ENCODE measurements around the gene BBX. TPM values are rescaled to one million over a fixed set of nuclear protein-coding genes. Genes with fewer than 3 reads are reported as not detected.
A peak's percentile ranks its signal among the peaks of the same experiment; 100 is the strongest.

The BBX gene
- total RNA-seq, 2 donors from 2014 or later: 57.4 to 74.5 TPM

DNA sequence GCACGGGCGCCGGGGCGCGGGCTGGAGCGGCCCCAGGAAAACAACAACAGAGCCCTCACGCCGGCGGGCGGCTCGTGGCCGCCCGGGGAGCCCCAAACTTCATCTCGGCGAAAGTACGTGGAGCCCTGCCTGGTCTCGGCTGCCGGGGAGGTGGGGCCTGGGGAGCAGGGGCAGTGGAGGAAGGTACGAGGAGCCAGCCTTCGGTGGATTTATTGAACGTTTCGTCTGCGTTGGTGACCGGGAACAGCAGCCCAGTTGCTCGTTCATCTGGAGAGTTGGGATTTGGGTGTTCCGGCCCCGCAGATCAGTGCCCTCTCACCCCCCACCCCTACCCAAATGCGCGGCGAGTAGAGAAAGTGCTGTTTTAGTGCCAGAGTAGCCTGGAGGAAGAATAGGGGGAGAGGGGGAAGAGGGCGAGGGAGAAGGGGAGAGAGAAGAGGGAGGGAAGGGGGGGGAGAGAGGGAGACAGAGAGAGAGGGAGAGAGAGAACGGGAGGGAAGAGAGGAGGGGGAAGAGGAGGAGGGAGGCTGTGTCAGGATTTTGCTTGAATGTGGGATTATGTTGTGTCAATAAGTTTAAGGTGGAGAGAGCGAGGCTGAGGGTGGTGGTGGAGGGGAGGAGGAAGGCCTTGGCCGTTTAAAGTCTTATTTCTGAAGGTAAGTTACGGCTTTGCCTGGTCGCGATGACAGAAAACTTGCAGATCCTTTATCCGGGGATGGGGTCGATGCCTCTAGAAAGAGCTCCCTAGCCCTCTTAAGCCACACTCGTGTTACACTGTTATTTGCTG is 970 bp downstream of the BBX start:
- Histone ChIP-seq H3K4me1 (ENCODE audit: control insufficient read depth in 1 of 2, low read depth in 2 of 2) (peaks cover 11 to 15% of the 10 kb centered on the region in 2 donors), H3K9me3 (no peaks in the 10 kb centered on the region), H3K27me3 (replicated peaks; ENCODE audit: insufficient read depth) (no peaks in the 10 kb centered on the region), H3K27ac (peak overlapping the region; percentile 87 to 94), H3K4me3 (peak overlapping the region; percentile 95), H3K36me3 (no peaks in the 10 kb centered on the region)
- TF ChIP-seq, protein P1, sequence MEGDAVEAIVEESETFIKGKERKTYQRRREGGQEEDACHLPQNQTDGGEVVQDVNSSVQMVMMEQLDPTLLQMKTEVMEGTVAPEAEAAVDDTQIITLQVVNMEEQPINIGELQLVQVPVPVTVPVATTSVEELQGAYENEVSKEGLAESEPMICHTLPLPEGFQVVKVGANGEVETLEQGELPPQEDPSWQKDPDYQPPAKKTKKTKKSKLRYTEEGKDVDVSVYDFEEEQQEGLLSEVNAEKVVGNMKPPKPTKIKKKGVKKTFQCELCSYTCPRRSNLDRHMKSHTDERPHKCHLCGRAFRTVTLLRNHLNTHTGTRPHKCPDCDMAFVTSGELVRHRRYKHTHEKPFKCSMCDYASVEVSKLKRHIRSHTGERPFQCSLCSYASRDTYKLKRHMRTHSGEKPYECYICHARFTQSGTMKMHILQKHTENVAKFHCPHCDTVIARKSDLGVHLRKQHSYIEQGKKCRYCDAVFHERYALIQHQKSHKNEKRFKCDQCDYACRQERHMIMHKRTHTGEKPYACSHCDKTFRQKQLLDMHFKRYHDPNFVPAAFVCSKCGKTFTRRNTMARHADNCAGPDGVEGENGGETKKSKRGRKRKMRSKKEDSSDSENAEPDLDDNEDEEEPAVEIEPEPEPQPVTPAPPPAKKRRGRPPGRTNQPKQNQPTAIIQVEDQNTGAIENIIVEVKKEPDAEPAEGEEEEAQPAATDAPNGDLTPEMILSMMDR (IDR thresholded peaks at IDR 0.05): no peak
- no peak for ATAC-seq (ENCODE audit: insufficient number of reproducible peaks, low FRiP score, low read depth)
- no peak for DNase-seq (ENCODE audit: low spot score)

DNA sequence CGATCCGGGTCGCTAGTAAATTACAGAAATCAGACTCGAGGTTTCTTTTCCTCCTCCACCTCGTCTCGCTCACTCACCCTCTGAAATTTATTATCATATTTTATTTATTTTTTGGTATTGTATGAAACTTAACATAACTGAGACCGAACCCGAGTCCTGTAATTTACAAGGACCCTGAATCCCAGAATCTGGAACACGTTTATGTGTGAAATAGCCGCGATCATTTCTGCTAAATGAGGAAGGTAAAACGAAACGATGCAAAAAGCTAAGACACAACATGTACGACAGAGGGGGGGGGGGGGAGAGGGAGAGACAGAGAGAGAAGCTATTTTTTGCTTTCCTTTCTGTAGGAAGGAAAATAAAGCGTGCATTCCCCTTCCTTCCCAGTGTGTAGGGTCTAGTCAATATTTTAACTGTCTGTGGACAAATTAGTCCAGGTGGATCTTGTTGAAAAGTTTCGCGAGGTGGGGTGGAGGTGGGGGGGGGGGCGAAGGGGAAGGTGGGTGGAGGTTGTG is 1.6 kb downstream of the BBX start:
- Histone ChIP-seq H3K27me3 (replicated peaks; ENCODE audit: insufficient read depth) (no peaks in the 10 kb centered on the region), H3K36me3 (no peaks in the 10 kb centered on the region), H3K4me3 (peak overlapping the region; percentile 95), H3K9me3 (no peaks in the 10 kb centered on the region), H3K4me1 (ENCODE audit: control insufficient read depth in 1 of 2, low read depth in 2 of 2) (peaks cover 11 to 15% of the 10 kb centered on the region in 2 donors), H3K27ac (peak overlapping the region; percentile 87 to 94)
- TF ChIP-seq, protein P1 (IDR thresholded peaks at IDR 0.05): no peak
- DNase-seq (ENCODE audit: low spot score): no peak
- ATAC-seq (ENCODE audit: insufficient number of reproducible peaks, low FRiP score, low read depth): peak; percentile 14

DNA sequence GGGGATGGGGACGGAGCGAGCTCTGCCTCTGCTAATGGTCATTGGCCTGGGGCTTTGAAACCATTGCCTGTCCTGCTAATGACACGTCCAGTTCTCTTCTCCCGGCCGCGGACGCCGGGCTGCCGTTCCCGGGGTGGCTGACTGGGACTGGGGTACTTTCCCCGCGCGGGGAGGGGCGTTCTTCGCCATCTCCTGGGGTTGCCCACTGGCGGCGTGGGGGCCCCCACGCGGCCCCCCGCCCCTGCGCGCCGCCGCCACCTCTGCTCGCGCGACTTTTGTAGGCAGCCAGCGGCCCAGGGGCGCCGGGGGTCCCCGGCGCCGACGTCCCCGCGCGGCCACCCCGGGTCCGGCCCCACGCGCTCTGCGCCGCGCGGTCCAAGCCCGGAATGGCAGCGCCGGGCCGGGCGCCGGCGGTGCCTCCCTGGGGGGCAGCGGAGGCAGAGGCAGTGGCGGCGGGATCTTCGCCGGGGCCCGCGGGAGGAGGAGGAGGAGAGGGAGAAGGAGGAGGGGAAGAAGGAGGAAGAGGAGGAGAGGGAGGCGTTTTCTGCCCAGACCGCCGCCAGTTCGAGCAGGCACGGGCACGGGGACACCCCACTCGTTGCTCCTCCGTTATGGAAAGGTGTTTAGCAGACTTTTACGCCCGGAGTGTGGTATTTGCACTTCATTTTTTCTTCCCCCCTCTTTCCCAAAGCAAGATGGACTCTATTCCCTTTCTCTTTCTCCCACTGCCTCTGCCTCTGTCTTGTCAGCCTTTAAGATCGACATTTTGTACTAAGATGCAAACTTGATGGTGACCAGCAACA is 2.3 kb downstream of the BBX start:
- ATAC-seq (ENCODE audit: insufficient number of reproducible peaks, low FRiP score, low read depth) (peak; percentile 18), DNase-seq (ENCODE audit: low spot score) (no peak)
- Histone ChIP-seq H3K36me3 (no peaks in the 10 kb centered on the region), H3K4me3 (peak overlapping the region; percentile 95), H3K4me1 (ENCODE audit: control insufficient read depth in 1 of 2, low read depth in 2 of 2) (peaks cover 11 to 15% of the 10 kb centered on the region in 2 donors), H3K27me3 (replicated peaks; ENCODE audit: insufficient read depth) (no peaks in the 10 kb centered on the region), H3K27ac (peak overlapping the region; percentile 87 to 94), H3K9me3 (no peaks in the 10 kb centered on the region)
- TF ChIP-seq, protein P1 (IDR thresholded peaks at IDR 0.05): no peak

DNA sequence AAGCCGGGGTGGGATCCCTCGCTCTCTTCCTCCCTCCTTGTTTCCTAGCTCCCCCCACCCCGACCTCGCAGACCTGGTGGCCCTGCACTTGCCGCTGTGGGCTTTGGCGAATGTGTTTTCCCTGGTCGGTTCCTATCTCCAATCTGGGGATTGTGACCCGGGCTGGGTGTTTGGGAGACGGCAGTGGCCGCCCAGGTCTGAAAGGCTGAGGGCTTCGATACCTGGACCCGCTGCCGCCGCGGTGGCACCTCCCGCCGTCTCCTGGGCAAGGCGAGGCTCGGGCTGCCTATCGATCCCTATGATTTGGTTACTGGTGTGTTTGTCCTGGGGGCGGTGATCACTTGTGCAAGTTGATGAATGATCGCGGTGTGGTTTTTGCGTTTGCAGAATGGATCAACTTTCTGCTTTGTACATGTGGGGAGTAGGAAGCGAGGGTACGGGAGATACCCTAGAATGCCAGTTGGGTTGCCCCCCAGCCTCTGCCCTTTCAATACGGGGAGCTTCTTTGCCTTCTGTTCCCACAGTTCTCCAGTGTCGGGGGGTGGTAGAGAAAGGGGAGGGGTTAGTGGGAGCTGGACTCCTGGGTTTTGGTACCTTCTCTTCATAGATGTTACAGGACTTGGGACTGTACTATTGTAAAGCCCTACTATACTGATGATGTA is 3.0 kb downstream of the BBX start:
- no peaks in the 10 kb centered on the region for H3K36me3 ChIP-seq
- TF ChIP-seq, protein P1 (IDR thresholded peaks at IDR 0.05): no peak
- H3K27ac ChIP-seq: peak overlapping the region; percentile 87 to 94
- ATAC-seq (ENCODE audit: insufficient number of reproducible peaks, low FRiP score, low read depth): no peak
- peaks cover 11 to 15% of the 10 kb centered on the region in 2 donors for H3K4me1 ChIP-seq (ENCODE audit: control insufficient read depth in 1 of 2, low read depth in 2 of 2)
- no peaks in the 10 kb centered on the region for H3K9me3 ChIP-seq
- no peaks in the 10 kb centered on the region for H3K27me3 ChIP-seq (replicated peaks; ENCODE audit: insufficient read depth)
- no peak for DNase-seq (ENCODE audit: low spot score)
- H3K4me3 ChIP-seq: peak overlapping the region; percentile 95

Data from thoracic aorta (tissue), 2 donors.